Right atrium auricular region (tissue), 2 donors: Measurements from ENCODE around the gene GLRA1. TPM values are rescaled to one million over a fixed set of nuclear protein-coding genes. Genes with fewer than 3 reads are reported as not detected.

Source experiments
- DNase-seq: peaks from one replicate; pipeline ENCODE4 v3.0.0-alpha.2; 2019; ENCODE audit warnings: low spot score
- H3K27ac ChIP-seq, 2 donors: fragments of 200-600 bp; sonication (generic); 1 replicate in 1 of 2; 2 replicates in 1 of 2; pipeline ENCODE4 v1.5.1; 2016 to 2019
- H3K27me3 ChIP-seq, 2 donors: fragments of 200-600 bp; sonication (generic); one replicate each; pipeline versions ENCODE4 v1.5.1 to v1.6.0; 2017 to 2019
- H3K36me3 ChIP-seq: fragments of 200-600 bp; sonication (generic); one replicate; pipeline ENCODE4 v1.5.1; 2016
- H3K4me1 ChIP-seq, 2 donors: fragments of 200-600 bp; sonication (generic); one replicate each; pipeline versions ENCODE4 v1.5.1 to v1.6.0; 2017 to 2019
- H3K4me3 ChIP-seq, 2 donors: fragments of 200-600 bp; sonication (generic); 1 replicate in 1 of 2; 2 replicates in 1 of 2; pipeline ENCODE4 v1.5.1; 2017 to 2019; ENCODE audit warnings: mild to moderate bottlenecking in 1 of 2, moderate library complexity in 1 of 2
- H3K9me3 ChIP-seq, 2 donors: fragments of 200-600 bp; sonication (generic); one replicate each; pipeline ENCODE4 v1.5.1; 2019
- total RNA-seq, 2 donors: library from RNA; depleted of rRNA; stranded (reverse); fragments of >200 nt; gene quantifications; one replicate each; pipeline ENCODE4 v1.1.0, GENCODE V29; 2016
- TF ChIP-seq, protein P1 (sequence below), 2 donors: fragments of 200-600 bp; sonication (generic); IDR thresholded peaks; one replicate each; pipeline ENCODE4 v1.5.1; 2019; ENCODE audit warnings: antibody characterized with exemption in 2 of 2

GLRA1 gene
- total RNA-seq, 2 donors from 2014 or later, result not detected

DNA sequence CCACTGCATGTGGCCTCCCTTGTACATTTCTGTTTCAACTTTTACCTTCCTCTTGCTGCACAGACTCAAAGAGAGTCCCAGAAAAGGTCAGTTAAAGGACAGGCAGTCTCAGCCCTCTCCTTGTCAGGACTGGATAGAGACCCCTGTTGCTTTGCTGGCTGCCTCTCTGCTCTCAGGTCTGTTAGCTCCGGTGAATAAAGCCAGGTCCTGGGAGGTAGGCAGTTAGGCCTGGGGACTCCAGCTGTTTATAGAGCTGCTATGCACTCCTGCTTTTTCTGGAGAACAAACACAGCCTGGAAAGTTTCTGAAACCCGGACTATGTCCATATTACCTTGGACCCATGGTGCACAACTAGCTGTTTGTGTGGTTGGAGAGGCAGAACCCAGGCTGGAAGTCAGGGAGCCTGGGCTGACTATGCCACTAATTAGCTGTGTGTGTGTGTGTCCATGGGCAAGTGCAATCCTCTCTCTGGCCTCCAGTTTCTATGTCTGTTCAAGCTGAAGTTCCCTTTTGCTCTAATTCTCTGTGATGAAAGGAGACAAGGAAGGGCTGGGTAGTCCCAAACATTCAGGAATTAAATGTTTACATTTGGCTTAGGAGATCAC, 42.9 kb downstream of the GLRA1 start:
- H3K27ac ChIP-seq, result no peak overlapping the region
- H3K4me1 ChIP-seq, result peaks cover 0 to 2% of the 10 kb centered on the region in 2 donors
- TF ChIP-seq, protein P1, sequence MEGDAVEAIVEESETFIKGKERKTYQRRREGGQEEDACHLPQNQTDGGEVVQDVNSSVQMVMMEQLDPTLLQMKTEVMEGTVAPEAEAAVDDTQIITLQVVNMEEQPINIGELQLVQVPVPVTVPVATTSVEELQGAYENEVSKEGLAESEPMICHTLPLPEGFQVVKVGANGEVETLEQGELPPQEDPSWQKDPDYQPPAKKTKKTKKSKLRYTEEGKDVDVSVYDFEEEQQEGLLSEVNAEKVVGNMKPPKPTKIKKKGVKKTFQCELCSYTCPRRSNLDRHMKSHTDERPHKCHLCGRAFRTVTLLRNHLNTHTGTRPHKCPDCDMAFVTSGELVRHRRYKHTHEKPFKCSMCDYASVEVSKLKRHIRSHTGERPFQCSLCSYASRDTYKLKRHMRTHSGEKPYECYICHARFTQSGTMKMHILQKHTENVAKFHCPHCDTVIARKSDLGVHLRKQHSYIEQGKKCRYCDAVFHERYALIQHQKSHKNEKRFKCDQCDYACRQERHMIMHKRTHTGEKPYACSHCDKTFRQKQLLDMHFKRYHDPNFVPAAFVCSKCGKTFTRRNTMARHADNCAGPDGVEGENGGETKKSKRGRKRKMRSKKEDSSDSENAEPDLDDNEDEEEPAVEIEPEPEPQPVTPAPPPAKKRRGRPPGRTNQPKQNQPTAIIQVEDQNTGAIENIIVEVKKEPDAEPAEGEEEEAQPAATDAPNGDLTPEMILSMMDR (IDR thresholded peaks at IDR 0.05), result no peak
- no peaks in the 10 kb centered on the region for H3K27me3 ChIP-seq
- no peak overlapping the region for H3K4me3 ChIP-seq
- DNase-seq, result no peak
- peaks cover 0 to 5% of the 10 kb centered on the region in 2 donors for H3K9me3 ChIP-seq
- no peaks in the 10 kb centered on the region for H3K36me3 ChIP-seq

GRCh38 chr5:151880324-151880723, 44.3 kb downstream of the GLRA1 start:
- peaks cover 0 to 2% of the 10 kb centered on the region in 2 donors for H3K4me1 ChIP-seq
- no peak overlapping the region for H3K27ac ChIP-seq
- no peak overlapping the region for H3K4me3 ChIP-seq
- H3K36me3 ChIP-seq, result no peaks in the 10 kb centered on the region
- TF ChIP-seq, protein P1 (IDR thresholded peaks at IDR 0.05), result no peak
- DNase-seq, result no peak
- H3K27me3 ChIP-seq, result no peaks in the 10 kb centered on the region
- H3K9me3 ChIP-seq, result peaks cover 0 to 5% of the 10 kb centered on the region in 2 donors

DNA sequence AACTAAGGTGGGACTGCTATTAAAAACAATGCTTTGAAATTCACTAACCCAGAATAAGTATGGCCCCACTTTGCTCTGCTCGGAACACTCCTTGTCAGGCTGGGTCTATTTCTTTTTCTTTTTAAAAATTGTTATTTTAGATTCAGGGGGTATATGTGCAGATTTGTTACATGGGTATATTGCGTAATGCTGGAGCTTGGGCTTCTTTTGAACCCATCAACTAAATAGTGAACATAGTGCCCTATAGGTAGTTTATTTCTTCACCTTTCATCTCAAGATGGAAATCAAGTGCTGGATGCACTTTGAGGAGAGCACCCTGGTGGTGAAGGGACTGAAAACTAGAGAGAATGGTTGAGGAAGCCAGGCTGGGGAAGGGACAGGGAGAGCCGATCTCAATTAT, 51.0 kb downstream of the GLRA1 start:
- peaks cover 0 to 5% of the 10 kb centered on the region in 2 donors for H3K9me3 ChIP-seq
- DNase-seq, result no peak
- TF ChIP-seq, protein P1 (IDR thresholded peaks at IDR 0.05), result no peak
- H3K4me3 ChIP-seq, result no peak overlapping the region
- no peaks in the 10 kb centered on the region for H3K36me3 ChIP-seq
- no peaks in the 10 kb centered on the region for H3K4me1 ChIP-seq
- H3K27me3 ChIP-seq, result no peaks in the 10 kb centered on the region
- H3K27ac ChIP-seq, result no peak overlapping the region

DNA sequence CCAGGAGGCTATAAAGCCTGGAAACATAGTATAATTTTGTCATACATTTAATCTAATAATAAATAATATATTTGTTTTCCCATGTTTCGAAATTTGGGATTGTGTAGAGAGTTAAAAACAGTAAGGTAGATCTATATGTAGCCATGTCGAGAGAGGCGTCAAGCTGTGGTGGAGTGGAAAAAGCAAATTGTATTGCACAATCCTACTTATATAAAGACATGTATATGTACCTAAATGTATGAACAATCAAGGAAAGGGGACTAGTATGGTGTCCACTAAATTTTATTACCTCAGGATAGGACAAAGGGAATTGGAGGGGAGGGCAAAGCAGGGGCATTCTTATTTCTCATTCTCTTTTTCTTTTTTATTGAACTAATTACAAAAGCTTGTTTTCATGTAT, 52.0 kb downstream of the GLRA1 start:
- Histone ChIP-seq H3K9me3 (peaks cover 0 to 5% of the 10 kb centered on the region in 2 donors), H3K4me1 (no peaks in the 10 kb centered on the region), H3K36me3 (no peaks in the 10 kb centered on the region), H3K4me3 (no peak overlapping the region), H3K27me3 (no peaks in the 10 kb centered on the region), H3K27ac (no peak overlapping the region)
- TF ChIP-seq, protein P1 (IDR thresholded peaks at IDR 0.05), result no peak
- DNase-seq, result no peak

- no peak overlapping the region for H3K4me3 ChIP-seq
- H3K27me3 ChIP-seq, result no peaks in the 10 kb centered on the region
- no peak for DNase-seq
- no peaks in the 10 kb centered on the region for H3K36me3 ChIP-seq
- no peaks in the 10 kb centered on the region for H3K4me1 ChIP-seq
- H3K27ac ChIP-seq, result no peak overlapping the region
- TF ChIP-seq, protein P1 (IDR thresholded peaks at IDR 0.05), result no peak
- H3K9me3 ChIP-seq, result no peaks in the 10 kb centered on the region
Measured at GRCh38 chr5:151870820-151871219, 53.8 kb downstream of the GLRA1 start.

DNA sequence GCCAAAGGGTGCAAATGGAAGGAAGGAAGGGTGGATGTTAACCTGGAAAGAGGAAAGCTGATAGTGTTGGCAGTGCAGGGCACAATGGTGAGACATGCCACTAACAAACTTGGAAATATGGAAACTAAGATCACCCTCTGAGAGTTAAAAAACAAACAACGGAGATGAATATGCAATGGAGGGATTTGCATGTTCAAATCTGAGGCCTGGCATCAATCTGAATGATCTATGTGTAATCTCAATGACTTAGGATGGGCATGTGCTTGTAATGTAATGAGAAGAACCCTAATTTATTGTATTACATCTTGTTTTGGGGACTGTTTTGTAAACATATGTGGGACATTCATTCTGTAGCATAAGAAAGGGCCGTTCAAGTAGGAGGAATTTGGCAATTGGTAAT, 54.4 kb downstream of the GLRA1 start:
- Histone ChIP-seq H3K4me1 (no peaks in the 10 kb centered on the region), H3K27ac (no peak overlapping the region), H3K36me3 (no peaks in the 10 kb centered on the region), H3K4me3 (no peak overlapping the region), H3K9me3 (no peaks in the 10 kb centered on the region), H3K27me3 (no peaks in the 10 kb centered on the region)
- no peak for DNase-seq
- TF ChIP-seq, protein P1 (IDR thresholded peaks at IDR 0.05), result no peak
